HepG2 (cell line): ENCODE data around the gene NR1H2. TPM values are rescaled to one million over a fixed set of nuclear protein-coding genes. Genes with fewer than 3 reads are reported as not detected.

Source experiments
- ATAC-seq: fragments of 200-7000 bp; cut with Tn5 transposase; 3 replicates; pipeline ENCODE4 v1.9.1; 2020; ENCODE audit warnings: mild to moderate bottlenecking, moderate library complexity
- BruUV-seq: library from RNA; stranded (reverse); fragments of 400-500 nt; replicated peaks from 2 replicates; lab custom pipeline; 2021; lab: Mats Ljungman, UMichigan
- CTCF ChIA-PET: fragments of 300-600 bp; formaldehyde crosslinking; extraction: SDS; loops from one replicate; lab custom pipeline; 2021; ENCODE audit warnings: low total read pairs, inconsistent platforms, low intra/inter-chr PET ratio; lab: Yijun Ruan, JAX
- POLR2A ChIA-PET: fragments of 350-600 bp; sonication (Branson Sonifier 250); formaldehyde crosslinking; loops from one replicate; lab custom pipeline; 2020; ENCODE audit warnings: antibody characterized with exemption, inconsistent platforms; lab: Yijun Ruan, JAX
- DNase-seq: peaks from one replicate; pipeline ENCODE4 v3.0.0-alpha.2; 2015; ENCODE audit warnings: low spot score
- FAIRE-seq: peaks from 3 replicates; lab custom pipeline; 2011; peaks lifted over from hg19 to GRCh38; lab: Jason Lieb, UNC
- H2AFZ ChIP-seq: one replicate; pipeline ENCODE4 v1.6.1; 2011; ENCODE audit warnings: low read length, inconsistent platforms
- H3K27ac ChIP-seq: fragments of 300-600 bp; 3 replicates; pipeline ENCODE4 v1.8.0; 2011; ENCODE audit warnings: mixed run types, mild to moderate bottlenecking, mixed read lengths, low read length, inconsistent platforms; ENCODE audit not compliant: insufficient read depth; ENCODE audit errors: extremely low read length
- H3K27me3 ChIP-seq, 2 experiments: fragments of 200-600 bp in 1 of 2; 2 replicates in 1 of 2; 3 replicates in 1 of 2; pipeline versions ENCODE4 v1.6.0 to v1.8.0; 2011; ENCODE audit warnings: low read length in 2 of 2, mild to moderate bottlenecking in 2 of 2, moderate library complexity in 2 of 2, inconsistent platforms in 1 of 2; ENCODE audit not compliant: insufficient read depth in 2 of 2, control insufficient read depth in 1 of 2
- H3K36me3 ChIP-seq, 2 experiments: fragments of 200-600 bp in 1 of 2; replicated peaks in 1 of 2; 2 replicates in 1 of 2; 3 replicates in 1 of 2; pipeline versions ENCODE4 v1.5.1 to v1.8.0; 2011; ENCODE audit warnings: low read length in 2 of 2, inconsistent platforms in 1 of 2; ENCODE audit not compliant: insufficient read depth in 2 of 2, control insufficient read depth in 1 of 2
- H3K4me1 ChIP-seq: 2 replicates; pipeline ENCODE4 v1.5.1; 2012; ENCODE audit warnings: low read length, inconsistent platforms; ENCODE audit not compliant: insufficient read depth
- H3K4me2 ChIP-seq: 2 replicates; pipeline ENCODE4 v1.6.0; 2011; ENCODE audit warnings: low read depth, low read length, inconsistent platforms
- H3K4me3 ChIP-seq, 3 experiments: fragments of 200-600 bp in 1 of 3; sonication (generic), shearing (Covaris generic) in 1 of 3; replicated peaks in 1 of 3; 2 replicates each; pipeline ENCODE4 v1.5.1; 2011 to 2016; ENCODE audit warnings: low read length in 3 of 3, inconsistent platforms in 2 of 3, low read depth in 2 of 3, mild to moderate bottlenecking in 2 of 3, control low read depth in 1 of 3, mixed read lengths in 1 of 3; ENCODE audit not compliant: insufficient read depth in 1 of 3
- H3K79me2 ChIP-seq: one replicate; pipeline ENCODE4 v1.6.1; 2011; ENCODE audit warnings: low read length, inconsistent platforms; ENCODE audit not compliant: insufficient read depth
- H3K9ac ChIP-seq: 2 replicates; pipeline ENCODE4 v1.6.0; 2011; ENCODE audit warnings: mild to moderate bottlenecking, low read depth, low read length, inconsistent platforms; ENCODE audit not compliant: insufficient read depth
- H3K9me3 ChIP-seq: 2 replicates; pipeline ENCODE4 v1.5.1; 2012; ENCODE audit warnings: mild to moderate bottlenecking, low read length
- H4K20me1 ChIP-seq: 2 replicates; pipeline ENCODE4 v1.6.0; 2011; ENCODE audit warnings: inconsistent platforms, mild to moderate bottlenecking, low read length, moderate library complexity; ENCODE audit not compliant: insufficient read depth
- AFF4 ChIP-seq: sonication (generic); formaldehyde crosslinking; IDR thresholded peaks from 2 replicates; pipeline ENCODE4 v1.4.0; 2020; ENCODE audit warnings: missing genetic modification reagents
- ARID5B ChIP-seq: IDR thresholded peaks from 2 replicates; pipeline ENCODE4 v1.4.0; 2020; ENCODE audit warnings: mild to moderate bottlenecking, missing genetic modification reagents
- ATF3 ChIP-seq: sonication (generic); formaldehyde crosslinking; IDR thresholded peaks from 2 replicates; pipeline ENCODE4 v1.4.0; 2020; ENCODE audit warnings: missing genetic modification reagents
- DMAP1 ChIP-seq: IDR thresholded peaks from 2 replicates; pipeline ENCODE4 v1.6.1; 2016
- HOXA5 ChIP-seq: sonication (generic); formaldehyde crosslinking; IDR thresholded peaks from 2 replicates; pipeline ENCODE4 v1.4.0; 2020; ENCODE audit warnings: missing genetic modification reagents
- NFATC3 ChIP-seq: sonication (generic); formaldehyde crosslinking; IDR thresholded peaks from 2 replicates; pipeline ENCODE4 v1.5.1; 2020; ENCODE audit warnings: mild to moderate bottlenecking, missing genetic modification reagents
- PRDM4 ChIP-seq: sonication (generic); formaldehyde crosslinking; IDR thresholded peaks from 2 replicates; pipeline ENCODE4 v1.9.0; 2021; ENCODE audit warnings: missing genetic modification reagents, borderline replicate concordance
- RARG ChIP-seq: sonication (generic); formaldehyde crosslinking; IDR thresholded peaks from 2 replicates; pipeline ENCODE4 v1.4.0; 2020; ENCODE audit warnings: low read depth, mild to moderate bottlenecking, missing genetic modification reagents
- TCF7 ChIP-seq: sonication (generic); IDR thresholded peaks from 2 replicates; pipeline ENCODE4 v1.6.1; 2016; ENCODE audit warnings: antibody characterized with exemption, low read depth
- ZBTB33 ChIP-seq: sonication (generic); formaldehyde crosslinking; IDR thresholded peaks from 2 replicates; pipeline ENCODE4 v1.4.0; 2020; ENCODE audit warnings: missing genetic modification reagents
- ZNF563 ChIP-seq: sonication (generic); formaldehyde crosslinking; IDR thresholded peaks from 2 replicates; pipeline ENCODE4 v1.8.0; 2022; ENCODE audit warnings: mild to moderate bottlenecking, moderate library complexity, missing genetic modification reagents
- ZNF773 ChIP-seq: sonication (generic); formaldehyde crosslinking; IDR thresholded peaks from 2 replicates; pipeline ENCODE4 v1.4.0; 2020; ENCODE audit warnings: missing genetic modification reagents, borderline replicate concordance
- WGBS: methylation state at CpG from one replicate; pipeline ENCODE4 v1.1.6; 2017; ENCODE audit warnings: low lambda C conversion rate; 5-methylcytosine and 5-hydroxymethylcytosine counted together
- in situ Hi-C: cut with HindIII; loops from 2 replicates; pipeline ENCODE4 v1.10.0; 2017; ENCODE audit warnings: low pct_unique_long_range_greater_than_20kb; ENCODE audit not compliant: extremely low pct_ligation_motif_present
- intact Hi-C: fragments of 100-400 bp; cut with micrococcal nuclease; formaldehyde crosslinking; loops from one replicate; pipeline ENCODE4 v1.10.0; 2022; ENCODE audit not compliant: unreplicated experiment
- polyA plus RNA-seq, 8 experiments: library from polyadenylated mRNA; depleted of rRNA in 3 of 8; stranded (reverse) in 7 of 8; unstranded in 1 of 8; fragments of >200 nt; fragmentation: Illumina TruSeq in 4 of 8; extraction: Trizol in 4 of 8; gene quantifications; 2 replicates each; pipeline versions ENCODE4 v1.2.1 to v1.2.3, GENCODE V29; 2011 to 2016; ENCODE audit warnings: low read depth in 4 of 8, missing spikeins in 1 of 8, mixed read lengths in 1 of 8; ENCODE audit not compliant: insufficient read depth in 1 of 8
- total RNA-seq, 5 experiments: library from RNA; depleted of rRNA; stranded (reverse); fragments of >200 nt; fragmentation: Illumina TruSeq; extraction: Trizol; gene quantifications; 2 replicates each; pipeline ENCODE4 v1.2.3, GENCODE V29; 2016; ENCODE audit warnings: low read depth in 1 of 5

The NR1H2 gene
- total and polyA plus RNA-seq, 2 of the 13 experiments (the other 11 are each of a cell fraction or from before 2014, with no cell fraction given): 10.3 to 13.5 TPM

- ATAC-seq: no peak
- no peak for FAIRE-seq
- Histone ChIP-seq H4K20me1 (no peaks in the 10 kb centered on the region), H3K9ac (no peak overlapping the region), H3K79me2 (no peaks in the 10 kb centered on the region), H3K4me1 (peaks cover 11% of the 10 kb centered on the region; the same call in 1 of the 2 replicates), H3K36me3 (no peaks in the 10 kb centered on the region), H3K27ac (no peak overlapping the region), H2AFZ (no peak overlapping the region), H3K4me2 (no peak overlapping the region), H3K27me3 (no peaks in the 10 kb centered on the region), H3K4me3 (no peak overlapping the region), H3K9me3 (no peaks in the 10 kb centered on the region)
- ChIA-PET CTCF (no interaction called here), POLR2A (no interaction called here)
- in situ Hi-C loops (loop anchor here (25.0 kb wide), 1 partner anchor 428 kb away; the partner anchor contains the start of gene ACP4), intact Hi-C loops (no loop called here)
- no TSS peak for BruUV-seq
- DNase-seq: no peak
- 42% methylated on average over 8 of the region's 11 CpGs for WGBS
- TF ChIP-seq ZBTB33 (CRISPR knock-in tag): no peak
- no peak for TF ChIP-seq TCF7
- TF ChIP-seq RARG (CRISPR knock-in tag): no peak
- no peak for TF ChIP-seq ZNF773 (CRISPR knock-in tag)
- no peak for TF ChIP-seq HOXA5 (CRISPR knock-in tag)
- no peak for TF ChIP-seq DMAP1 (CRISPR knock-in tag)
- TF ChIP-seq NFATC3 (CRISPR knock-in tag): no peak
- no peak for TF ChIP-seq ZNF563 (CRISPR knock-in tag)
- TF ChIP-seq ATF3 (CRISPR knock-in tag): no peak
- TF ChIP-seq AFF4 (CRISPR knock-in tag): no peak
- no peak for TF ChIP-seq PRDM4 (CRISPR knock-in tag)
- no peak for TF ChIP-seq ARID5B (CRISPR knock-in tag)
These were observed 16.9 kb upstream of the NR1H2 start for GRCh38 chr19:50359328-50359818.
